ENCODE results near the gene MAPKAPK2.

The MAPKAPK2 gene

DNA sequence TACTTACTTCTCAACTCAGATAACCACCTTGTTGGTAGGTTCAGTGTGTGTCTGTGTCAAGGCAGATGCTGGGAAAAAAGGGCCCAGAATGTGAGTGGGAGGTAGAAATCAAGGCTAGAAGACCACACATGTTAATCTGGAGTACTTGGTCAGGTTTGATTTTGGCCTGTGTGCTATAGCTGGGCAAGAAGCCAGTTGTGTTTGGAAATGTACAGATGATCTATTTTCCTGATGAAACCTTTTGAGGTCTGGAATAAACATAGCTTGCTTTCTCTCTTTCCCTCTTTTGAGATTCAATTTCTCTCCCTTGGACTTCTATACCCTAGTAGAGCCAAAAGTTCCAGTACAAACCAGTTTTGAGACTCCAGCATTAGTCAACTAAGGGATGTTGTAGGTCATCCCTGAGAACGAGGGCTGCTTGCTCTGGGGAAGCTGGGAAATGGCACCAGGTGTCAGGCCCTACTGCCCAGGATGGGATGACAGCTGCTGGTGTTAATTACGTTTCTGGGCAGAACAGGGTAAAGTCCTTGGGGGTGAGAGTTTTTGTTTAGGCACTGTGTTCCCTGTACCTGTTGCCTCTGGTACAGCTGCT is 15.8 kb downstream of the MAPKAPK2 start:
- no peak for DNase-seq (ENCODE audit: extremely low read depth in 1 of 2, low read depth in 1 of 2)

DNA sequence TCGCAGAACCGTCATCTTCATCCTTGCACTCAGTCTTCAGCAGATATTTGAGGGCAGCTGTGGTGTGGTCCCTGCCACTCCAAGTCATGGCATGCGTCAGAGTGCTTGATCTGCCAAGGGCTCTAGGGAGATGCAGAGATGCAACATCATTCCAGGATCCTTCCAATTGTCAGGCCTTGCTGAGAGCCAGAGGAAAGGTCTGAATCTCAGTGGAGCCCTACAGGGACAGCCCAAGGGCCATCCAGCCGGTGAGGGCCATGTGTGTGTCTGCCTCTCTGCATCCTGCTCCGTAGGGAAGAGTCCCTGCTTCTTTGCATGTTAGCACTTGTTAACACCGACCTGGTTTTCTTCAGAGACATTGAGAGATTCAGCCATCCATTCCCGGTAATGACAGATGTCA is 17.6 kb downstream of the MAPKAPK2 start:
- no peak for DNase-seq (ENCODE audit: extremely low read depth in 1 of 2, low read depth in 1 of 2)

DNA sequence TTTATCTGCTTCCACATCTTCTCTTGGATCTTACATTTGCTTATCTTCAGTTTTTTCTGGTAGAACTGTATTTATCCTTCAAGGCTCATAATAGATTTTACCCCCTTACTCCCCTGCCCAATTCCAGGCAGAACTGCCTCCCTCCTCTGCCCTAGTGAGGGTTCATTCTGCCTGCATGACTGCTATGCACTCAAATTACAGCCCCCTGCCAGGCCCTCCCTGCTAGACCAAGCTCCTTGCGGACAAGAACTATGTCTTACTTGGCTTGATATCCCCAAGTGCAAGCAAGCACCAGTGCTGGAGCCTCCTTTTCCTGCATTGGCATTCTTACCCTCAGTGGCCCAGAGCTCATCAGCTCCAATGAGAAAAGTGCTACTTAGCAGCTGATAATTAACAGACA is 18.1 kb downstream of the MAPKAPK2 start:
- no peak for DNase-seq (ENCODE audit: extremely low read depth in 1 of 2, low read depth in 1 of 2)

DNA sequence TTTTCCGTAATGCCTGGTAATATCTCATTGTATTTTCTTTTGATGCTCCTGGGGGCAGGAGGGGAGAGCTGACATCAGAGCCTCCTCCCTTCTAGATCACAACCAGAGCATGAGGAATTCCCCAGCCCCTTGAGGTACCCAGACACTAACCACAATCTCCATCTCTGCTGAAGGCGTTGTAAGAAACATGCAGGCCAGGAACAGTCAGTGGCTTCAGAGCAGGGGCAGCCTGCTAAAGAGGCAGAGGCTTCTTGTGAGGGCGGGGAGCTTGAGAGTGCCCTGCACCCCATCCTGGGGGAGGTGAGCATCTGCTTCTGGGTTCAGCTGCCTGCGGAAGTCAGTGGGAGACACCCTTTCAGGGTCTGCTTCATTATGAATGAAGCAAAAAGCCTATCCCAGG is 19.0 kb downstream of the MAPKAPK2 start:
- DNase-seq (ENCODE audit: extremely low read depth in 1 of 2, low read depth in 1 of 2) = peak in 1 of 2 donors; percentile 50

DNA sequence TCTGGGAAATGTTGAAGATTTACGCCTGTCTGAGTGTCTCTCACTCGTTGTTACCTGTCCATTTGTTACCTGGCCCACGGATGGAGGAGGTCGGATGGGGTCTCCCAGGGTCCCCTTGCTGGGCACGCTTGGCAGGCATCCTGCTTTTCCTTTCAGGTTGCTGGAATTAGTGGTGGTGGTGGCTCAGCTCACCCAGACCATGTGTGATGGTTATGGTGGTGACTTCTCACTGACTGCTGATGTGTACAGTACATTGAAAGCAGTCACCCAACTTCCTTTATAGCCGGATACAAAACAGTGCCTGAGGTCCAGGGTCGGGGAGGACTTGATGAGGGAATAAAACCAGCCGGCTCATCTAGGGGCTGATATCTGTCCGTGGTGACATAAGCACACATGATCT is 19.5 kb downstream of the MAPKAPK2 start:
- DNase-seq (ENCODE audit: extremely low read depth in 1 of 2, low read depth in 1 of 2) = no peak

DNA sequence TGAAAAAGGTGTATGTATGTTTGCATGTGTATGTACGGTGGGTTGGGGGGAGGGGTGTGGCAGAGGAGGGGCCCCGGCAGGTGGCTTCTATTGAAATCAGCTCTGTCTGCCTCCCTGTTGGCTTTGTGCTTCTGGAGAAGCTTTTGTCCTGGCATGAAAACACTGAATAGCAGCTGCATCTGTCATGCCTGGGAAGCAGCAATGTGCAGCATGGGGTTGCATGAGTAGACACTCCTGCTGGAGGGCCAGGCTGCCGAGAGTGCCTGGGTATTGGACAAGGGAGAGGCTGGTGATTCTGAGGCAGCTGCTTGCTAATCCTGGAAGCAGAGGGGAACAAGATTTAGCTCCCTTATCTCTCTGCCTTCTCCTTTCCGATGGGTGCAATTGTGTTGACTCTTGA is 20.5 kb downstream of the MAPKAPK2 start:
- DNase-seq (ENCODE audit: extremely low read depth in 1 of 2, low read depth in 1 of 2) = no peak

DNA sequence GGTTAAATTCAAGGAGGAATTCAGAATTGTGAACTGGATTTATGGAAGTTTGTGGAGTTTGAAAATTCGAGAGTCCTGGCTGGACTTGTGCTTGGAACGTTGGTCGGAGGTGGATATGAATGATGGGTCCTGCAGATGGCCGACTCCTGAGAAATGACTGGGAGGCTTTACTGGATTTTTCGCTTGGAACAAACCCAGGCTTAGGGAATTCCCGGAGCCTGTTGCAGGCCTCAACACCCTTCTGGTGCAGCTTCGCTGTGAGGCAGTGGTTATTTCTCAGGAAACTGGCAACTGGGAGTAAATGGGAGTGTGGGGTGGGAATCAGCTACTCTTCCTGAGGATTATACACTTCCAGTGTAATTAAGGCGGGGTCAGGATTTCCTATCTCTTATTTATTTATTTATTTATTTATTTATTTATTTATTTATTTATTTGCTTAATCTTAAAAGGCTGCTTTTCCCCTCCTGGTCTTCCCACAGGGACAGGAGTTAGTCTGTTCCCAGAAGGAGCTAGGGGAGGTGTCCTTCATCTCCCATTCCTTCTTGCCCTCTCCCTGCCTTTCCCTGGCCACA is 21.1 kb downstream of the MAPKAPK2 start:
- no peak for DNase-seq (ENCODE audit: extremely low read depth in 1 of 2, low read depth in 1 of 2)

DNA sequence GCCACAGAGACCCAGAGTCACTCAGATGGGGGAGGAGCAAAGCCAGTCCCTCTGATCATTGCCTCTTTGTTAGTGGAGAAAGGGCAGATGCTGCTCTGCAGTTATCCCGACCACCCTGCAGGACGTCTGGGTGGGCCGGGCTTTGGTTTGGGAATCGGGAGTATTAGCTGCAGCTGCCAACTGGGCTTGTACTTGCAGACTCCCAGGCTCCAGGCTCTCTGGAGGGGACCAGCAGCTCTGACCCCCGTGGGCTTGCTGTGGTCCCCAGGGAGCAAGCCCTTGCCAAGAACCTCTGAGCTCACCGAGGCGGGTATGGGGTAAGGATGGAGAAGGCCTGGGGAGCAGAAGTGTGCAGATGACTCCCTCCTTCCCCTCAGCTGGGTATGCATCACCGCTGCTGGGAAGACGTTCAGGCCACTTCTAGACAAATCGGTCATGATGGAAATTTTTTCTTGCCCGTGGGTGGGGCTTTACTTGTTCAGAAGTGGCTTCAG is 21.6 kb downstream of the MAPKAPK2 start:
- DNase-seq (ENCODE audit: extremely low read depth in 1 of 2, low read depth in 1 of 2) = peak in 1 of 2 donors; percentile 84

DNA sequence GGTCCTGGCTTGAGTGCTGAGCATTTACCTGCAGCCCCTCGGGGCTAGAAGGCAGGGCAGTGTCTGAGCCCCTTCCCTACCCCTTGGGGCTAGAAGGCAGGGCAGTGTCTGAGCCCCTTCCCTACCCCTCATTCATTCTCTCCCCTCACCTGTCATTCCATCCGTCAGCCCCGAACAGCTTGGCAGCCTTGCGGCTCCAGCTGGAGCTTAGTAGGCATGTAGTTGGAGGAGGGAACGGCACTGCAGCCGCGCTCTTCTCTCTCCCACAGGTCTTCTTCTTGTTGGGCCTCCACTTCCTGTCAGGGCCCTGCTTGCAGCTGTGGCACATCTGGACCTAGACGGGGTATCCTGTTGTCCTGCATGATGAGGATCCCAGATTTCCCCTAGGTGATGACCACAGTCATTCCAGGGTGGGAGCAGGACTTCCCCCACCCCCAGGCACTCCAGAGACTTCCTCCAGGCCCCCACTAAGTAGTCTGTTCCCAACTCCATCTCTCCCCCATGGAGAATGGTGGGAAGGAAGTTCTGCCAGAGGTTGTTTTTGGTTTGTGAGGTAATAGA is 22.2 kb downstream of the MAPKAPK2 start:
- no peak for DNase-seq (ENCODE audit: extremely low read depth in 1 of 2, low read depth in 1 of 2)

DNA sequence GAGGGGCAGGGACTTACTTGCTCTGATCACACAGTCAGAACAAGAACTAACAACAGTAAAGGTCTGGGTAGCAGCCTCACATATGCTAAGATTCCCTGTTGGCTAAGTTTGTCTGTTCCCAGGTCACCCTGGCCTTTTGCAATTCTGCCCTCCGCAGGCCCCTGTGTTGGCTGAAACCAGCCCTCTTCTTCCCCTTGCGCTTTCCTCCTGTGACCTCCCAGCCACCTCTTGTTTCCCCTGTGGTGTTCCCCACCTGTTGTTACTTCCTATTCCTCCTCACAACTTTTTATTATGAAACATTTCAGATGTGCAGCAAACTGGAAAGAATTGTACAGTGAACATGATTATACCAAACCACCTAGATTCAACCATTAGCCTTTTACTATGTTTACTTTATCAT is 23.4 kb downstream of the MAPKAPK2 start:
- DNase-seq (ENCODE audit: extremely low read depth in 1 of 2, low read depth in 1 of 2) = no peak

DNA sequence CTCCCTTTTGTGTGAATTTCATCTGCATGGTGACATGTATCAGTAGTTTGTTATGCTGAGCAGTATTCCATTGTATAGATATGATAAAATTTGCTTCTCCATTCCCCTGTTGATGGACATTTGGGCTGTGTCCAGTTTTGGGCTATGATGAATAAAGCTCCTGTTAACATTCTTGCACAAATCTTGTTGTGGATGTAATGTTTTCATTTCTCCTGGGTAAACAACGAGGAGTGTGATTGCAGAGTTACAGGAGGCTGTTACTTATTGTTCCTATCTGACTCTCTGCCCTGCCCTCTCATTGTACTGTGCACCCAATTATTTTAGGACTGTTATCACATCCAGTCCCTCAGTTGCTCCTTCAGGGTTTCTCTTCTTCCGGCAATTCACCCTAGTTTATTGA is 24.2 kb downstream of the MAPKAPK2 start:
- DNase-seq (ENCODE audit: extremely low read depth in 1 of 2, low read depth in 1 of 2) = no peak

DNA sequence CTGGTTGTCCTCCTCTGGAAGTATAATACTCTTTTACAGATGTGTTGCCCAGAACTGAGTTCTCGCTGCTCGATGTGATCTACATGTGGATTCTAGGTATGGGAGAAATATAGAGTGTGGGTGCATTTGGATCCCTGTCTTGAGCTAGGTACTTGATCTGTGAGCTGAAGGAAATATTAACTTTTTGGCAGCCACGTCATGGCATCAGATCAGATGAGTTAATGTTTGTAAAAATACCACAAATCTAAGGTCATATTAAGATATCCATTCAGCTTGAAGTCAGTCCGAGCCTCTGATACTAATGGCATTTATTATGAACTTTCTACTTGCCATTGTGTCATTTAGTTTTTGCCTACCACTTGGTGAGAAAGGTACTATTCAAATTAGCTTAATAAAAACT is 24.6 kb downstream of the MAPKAPK2 start:
- no peak for DNase-seq (ENCODE audit: extremely low read depth in 1 of 2, low read depth in 1 of 2)

DNA sequence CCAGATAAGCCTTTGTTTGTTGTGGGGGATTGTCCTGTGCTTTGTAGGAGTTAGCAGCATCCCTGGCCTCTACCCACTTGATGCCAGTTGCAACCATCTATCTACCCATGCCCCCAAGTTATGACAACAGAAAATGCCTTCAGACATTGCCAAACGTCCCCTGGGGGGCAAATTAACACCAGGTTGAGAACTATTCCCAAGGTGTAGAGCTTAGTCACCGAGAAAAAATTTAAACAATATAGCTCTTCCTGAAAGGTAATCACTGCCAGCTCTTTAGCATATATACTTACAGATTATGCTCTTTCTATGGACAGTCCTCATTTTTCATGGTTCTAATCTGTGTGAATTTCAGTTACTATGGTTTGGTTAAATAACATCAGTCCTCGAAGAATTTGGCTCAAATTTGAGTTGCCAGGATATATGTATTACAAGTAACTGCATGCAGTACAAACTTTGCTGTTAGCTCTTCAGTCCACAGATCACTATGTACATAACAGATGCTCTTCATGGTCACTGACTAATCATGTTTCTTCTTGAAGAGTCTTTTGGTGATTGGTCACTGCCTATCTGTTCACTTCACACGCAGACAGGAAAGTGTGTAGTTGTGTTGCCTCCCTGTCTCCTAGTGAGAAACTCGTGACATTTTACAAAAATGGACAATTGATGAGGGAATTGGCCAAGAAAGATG is 25.2 kb downstream of the MAPKAPK2 start:
- no peak for DNase-seq (ENCODE audit: extremely low read depth in 1 of 2, low read depth in 1 of 2)

DNA sequence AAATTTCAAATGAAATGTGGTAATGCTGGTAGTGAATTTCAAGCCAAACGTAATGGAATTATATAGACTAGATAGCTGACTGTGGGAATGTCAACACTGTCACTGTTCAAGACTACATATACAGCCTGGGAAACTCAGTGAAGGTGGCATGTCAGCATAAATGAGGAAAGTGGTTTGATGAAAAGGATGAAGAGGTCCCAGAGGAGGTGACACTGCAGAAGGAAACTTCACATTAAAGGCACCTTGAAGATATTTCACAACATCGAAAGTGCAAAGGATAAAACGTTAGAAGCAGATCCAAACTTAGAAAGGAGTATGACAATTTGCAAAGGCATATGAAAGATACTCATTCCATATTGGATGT is 25.7 kb downstream of the MAPKAPK2 start:
- DNase-seq (ENCODE audit: extremely low read depth in 1 of 2, low read depth in 1 of 2) = no peak

DNA sequence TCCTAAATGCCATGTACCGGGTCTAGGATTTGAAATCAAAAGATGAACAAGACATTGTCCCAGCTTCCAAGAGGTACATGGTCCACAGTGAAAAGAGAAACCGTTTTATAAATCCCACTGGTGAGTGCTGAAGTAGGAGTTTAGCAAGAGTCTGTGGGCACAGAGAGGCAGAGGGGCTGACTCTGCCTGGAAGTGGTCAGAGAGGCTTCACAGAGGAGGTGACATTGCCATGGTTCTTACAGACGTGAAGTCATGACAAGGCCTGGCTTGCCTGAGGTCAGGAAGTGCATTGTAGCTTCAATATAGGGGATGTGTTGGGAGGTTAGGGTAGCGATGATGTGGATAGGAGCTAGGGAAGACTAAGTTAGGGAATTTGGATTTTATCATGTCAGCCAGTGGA is 28.4 kb downstream of the MAPKAPK2 start:
- no peak for DNase-seq (ENCODE audit: extremely low read depth in 1 of 2, low read depth in 1 of 2)

DNA sequence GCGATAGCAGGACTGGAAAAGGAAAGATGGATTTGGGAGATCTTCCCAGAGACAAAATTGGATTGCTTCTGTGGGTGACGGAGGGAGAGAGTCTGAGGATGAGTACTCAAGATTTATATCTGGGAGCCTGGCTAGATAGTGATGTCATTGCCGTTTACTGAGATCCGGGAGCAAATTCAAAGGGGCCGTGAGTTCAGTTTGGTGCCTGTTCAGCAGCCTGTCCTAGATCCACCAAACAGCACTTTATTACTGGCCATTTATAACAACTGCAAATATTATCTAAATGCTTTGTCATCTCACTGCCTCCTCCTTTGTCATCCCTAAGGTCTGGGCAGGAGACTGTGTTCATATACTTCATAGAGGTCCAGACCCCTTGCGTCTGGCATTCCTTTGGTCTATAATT is 29.2 kb downstream of the MAPKAPK2 start:
- DNase-seq (ENCODE audit: extremely low read depth in 1 of 2, low read depth in 1 of 2) = no peak

DNA sequence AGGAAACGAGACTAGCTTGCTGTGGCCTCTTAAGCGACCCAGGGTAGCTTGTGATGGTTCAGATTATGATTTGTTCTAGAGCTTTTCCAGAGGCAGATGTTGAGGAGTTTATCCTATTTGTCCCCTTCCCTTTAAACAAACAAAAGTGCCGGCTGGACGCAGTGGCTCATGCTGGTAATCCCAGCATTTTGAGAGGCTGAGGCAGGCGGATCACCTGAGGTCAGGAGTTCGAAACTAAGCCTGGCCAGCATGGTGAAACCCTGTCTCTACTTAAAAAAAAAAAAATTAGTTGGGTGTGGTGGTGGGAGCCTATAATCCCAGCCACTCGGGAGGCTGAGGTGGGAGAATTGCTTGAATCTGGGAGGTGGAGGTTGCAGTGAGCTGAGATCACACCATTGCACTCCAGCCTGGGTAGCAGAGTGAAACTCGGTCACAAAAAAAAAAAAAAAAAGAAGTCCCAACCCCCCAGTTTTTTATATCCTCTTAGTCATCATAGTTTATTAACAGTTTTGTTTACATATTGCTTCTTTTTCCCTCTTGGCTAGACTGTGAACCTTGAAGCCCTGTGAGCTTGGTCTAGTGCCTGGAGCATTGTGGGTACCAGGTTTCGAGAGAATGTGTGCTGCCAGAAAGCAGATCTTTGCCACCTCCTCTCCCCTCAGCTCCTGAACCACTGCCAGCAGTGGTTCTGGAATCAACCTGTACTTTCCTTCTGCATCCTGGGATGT is 29.8 kb downstream of the MAPKAPK2 start:
- no peak for DNase-seq (ENCODE audit: extremely low read depth in 1 of 2, low read depth in 1 of 2)

DNA sequence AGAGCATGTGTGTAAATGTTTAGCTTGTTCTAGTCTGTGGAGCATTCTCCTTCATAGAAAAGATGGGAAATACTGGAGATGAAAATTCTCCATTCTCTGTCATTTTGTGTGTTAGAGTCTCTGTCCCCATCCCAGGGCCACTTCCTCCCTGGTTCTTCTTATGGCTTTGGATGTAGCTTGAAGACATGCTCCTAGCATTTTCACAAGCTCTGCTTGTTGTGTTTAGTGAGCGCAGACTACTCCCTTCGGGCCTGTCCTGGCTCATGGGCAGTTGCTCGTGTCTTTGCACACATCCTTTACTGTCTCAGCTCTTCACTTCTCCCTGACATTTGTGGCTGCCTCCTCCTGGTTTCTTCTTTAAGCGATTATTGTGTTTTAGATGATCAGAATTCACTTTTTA is 30.4 kb downstream of the MAPKAPK2 start:
- no peak for DNase-seq (ENCODE audit: extremely low read depth in 1 of 2, low read depth in 1 of 2)

DNA sequence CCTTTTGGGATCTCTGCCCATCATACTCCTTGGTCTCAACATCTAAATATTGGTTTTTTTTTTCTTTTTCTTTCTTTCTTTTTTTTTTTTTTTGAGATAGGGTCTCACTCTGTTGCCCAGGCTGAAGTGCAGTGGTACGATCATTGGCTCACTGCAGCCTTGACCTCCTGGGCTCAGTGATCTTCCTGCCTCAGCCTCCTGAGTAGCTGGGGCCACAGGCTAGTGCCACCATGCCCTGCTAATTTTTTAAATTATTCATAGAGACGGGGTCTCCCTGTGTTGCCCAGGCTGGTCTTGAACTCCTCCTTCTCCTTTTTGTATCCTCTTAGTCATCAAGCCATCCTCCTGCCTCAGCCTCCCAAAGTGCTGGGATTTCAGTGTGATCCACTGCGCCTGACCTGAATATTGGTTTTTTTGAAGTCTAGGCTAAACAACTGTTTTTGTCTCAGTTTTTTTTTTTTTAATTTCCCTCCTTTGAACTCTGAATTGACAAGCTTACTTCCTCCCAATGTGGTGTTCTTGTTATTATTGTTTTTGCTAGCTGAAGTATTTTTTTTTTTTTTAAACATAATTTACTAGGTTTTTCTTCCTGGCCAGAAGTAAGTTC is 30.9 kb downstream of the MAPKAPK2 start:
- DNase-seq (ENCODE audit: extremely low read depth in 1 of 2, low read depth in 1 of 2) = no peak

DNA sequence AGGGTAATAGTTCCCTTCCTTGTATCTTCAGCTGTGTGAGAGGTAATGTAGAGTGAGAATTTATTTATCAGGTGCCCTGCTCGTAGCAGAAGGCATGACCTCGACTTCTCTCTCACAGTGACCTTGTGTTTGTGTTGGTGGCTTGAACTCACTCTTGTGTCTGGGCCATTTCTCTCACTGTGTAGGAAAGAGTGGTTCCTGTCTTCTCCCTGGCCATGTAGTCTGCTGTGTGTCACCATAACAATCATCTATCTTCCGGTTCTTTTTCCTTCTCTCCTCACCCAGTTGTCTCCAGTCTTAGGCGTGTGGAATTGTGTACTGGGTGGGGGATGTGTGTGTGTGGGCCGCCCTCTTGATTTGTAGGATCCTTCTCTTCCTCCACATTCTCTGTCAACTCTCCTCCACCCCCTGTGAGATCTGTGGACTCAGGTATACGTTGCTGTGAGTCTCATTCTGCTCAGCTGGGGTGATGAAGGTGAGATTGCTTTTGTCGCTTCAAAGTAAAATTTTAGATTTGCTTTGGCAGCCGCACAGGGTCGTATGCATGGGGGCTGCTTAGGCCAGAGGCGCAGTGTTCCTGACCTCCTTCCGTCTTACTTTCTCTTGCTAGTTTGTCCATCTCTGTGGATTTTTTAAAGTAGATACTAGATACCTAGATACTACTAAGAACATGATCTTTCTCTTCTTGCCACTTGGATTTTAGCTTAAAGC is 31.6 kb downstream of the MAPKAPK2 start:
- no peak for DNase-seq (ENCODE audit: extremely low read depth in 1 of 2, low read depth in 1 of 2)

Measured in stimulated activated CD8-positive, alpha-beta memory T cell treated with anti-CD3 and anti-CD28 coated beads, Interleukin-7, amount 100 ng/mL, for 48 hours (primary cell).